ENCODE measurements around the gene THSD4.

THSD4 gene

DNA sequence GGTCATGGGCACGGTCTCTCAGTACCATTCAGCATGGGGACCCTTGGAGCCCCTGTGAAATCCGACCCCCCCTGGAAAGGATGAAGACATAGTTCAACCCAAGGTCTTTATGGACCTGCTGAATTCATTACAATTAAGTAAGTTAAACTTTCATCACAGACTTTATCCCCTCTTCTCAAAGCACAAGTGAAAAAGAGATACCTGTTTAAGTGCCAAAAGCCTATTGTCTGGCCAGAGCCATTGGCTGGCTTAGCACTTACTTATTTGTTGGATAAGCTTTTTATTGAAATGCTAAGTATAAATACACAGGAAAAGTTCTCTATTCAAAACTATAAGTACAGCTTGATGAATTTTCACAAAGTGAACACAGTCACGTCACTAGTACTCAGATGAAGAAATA is 566.7 kb downstream of the THSD4 start:
- no peak for DNase-seq

- DNase-seq = no peak
Observed at GRCh38 chr15:71683411-71684274, 568.4 kb downstream of the THSD4 start.

- DNase-seq = no peak
Observed at GRCh38 chr15:71685420-71685993, 570.2 kb downstream of the THSD4 start.

DNA sequence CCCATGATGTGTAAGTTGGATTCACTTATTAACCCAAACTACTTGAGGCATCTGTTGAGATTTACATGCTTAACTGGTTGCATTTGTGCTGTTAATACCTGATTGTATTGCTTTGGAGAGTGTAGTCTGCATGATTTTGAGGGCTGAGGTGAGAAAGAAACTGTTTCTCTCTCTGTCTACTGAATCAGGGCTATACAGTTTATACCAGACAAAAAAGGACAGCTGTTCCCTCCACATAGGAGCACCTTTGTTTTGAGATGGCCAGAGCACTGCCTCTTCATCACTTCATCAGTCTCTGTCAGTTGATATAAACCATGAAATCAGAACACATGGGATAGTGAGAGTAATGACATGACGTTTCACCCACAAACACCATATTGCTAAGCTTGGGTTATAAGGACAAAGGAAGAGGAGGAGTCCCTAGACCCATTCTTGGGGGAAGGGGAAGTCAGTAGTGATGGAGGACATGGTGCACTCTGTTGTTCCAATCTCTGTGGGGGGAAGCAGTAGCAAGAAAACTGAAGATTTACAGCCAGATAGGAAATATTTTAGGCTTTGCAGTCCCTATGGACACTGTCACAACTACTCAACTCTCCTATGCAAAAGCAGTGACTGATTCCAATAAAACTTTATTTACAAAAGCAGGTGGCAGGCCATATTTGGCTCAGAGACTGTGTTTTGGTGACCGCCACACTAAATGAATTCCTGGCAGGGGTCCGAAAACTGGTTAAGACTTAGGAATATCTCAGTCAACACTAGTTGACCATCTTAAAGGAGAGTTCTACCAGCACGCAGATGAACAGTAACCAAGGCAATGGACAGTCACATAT is 571.2 kb downstream of the THSD4 start:
- DNase-seq = no peak

GRCh38 chr15:71687902-71688508 is 572.7 kb downstream of the THSD4 start:
- no peak for DNase-seq

GRCh38 chr15:71688509-71689094 is 573.3 kb downstream of the THSD4 start:
- DNase-seq = no peak

DNA sequence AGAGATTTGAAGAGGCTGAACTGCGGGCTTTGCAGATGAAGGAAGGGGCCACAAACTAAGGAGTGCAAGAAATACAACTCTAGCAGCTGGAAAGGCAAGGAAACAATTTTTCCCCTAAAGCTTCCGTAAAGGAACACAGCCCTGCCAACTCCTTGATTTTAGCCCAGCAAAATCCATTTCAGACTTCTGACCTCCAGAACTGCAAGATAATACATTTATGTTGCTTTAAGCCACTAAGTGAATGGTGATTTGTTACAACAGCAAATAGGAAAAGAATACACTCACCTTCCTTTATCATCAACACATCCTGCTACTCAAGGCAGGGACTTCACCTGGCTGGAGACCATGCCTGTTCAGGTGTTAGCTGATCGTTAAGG is 575.8 kb downstream of the THSD4 start:
- no peak for DNase-seq

DNA sequence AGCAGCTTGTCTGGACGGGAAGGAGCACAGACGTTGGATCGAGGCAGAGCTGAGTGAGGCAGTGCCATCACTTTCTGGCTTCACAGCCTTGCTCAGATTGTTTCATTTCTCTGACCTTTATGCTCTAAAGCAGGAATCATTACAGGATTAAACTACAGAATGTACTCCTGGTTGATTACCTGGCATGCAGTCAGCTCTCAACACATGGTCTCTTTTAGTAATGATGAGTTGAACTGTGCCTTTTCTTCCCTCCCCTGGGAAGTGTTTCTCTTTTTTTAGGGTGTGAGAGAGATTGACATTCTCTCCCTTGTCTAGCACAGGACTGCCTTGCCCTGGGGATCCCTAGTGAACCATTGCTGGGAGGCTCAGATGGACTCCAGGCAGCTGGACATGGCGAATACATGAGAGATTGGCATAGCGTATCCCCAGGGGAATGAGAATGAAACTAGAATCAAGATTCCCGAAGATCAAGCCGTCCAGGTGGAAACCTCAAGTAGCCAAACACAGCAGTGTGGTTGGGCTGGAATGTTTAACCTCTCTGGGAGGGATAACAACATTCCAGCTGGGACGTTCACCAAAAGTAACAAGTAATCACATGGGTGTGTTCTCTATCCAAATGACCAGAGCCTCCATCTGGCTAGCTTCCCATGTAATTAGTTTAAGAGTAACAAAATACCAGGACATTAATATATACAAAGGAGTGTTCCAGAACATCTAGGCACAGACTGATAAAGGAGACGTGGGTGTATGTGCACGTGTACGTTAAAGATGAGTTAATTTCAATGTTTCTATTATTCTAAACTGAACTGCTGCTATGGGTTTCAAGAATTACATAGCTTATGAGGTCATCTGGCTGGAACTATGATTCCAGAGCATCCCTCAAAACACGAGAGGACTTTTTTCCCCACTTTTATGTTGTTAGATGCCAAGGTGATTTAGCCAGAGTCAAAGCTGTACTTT is 576.5 kb downstream of the THSD4 start:
- no peak for DNase-seq

GRCh38 chr15:71697236-71697635 is 582.0 kb downstream of the THSD4 start:
- no peak for DNase-seq

- no peak for DNase-seq
Observed at GRCh38 chr15:71698030-71698429, 582.8 kb downstream of the THSD4 start.

- DNase-seq = no peak
Observed at GRCh38 chr15:71698742-71699141, 583.5 kb downstream of the THSD4 start.

DNA sequence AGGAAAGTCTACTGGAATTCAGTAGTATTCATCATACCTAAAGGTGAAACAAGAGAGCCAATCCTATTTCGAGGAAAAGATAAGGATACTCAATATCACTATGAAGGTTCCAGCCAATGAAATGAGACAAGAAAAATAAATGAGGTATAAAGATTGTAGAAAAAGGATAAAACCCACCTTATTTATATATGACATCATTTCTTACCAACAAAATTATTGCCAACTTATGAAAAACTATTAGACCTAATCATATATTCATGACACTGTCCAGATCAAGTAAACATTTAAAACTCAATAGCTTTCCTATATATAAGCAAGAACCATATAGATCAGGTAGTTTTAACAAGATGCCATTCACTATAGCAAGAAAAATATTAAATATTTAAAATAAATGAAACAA is 584.7 kb downstream of the THSD4 start:
- DNase-seq = no peak

GRCh38 chr15:71701808-71702207 is 586.5 kb downstream of the THSD4 start:
- no peak for DNase-seq

GRCh38 chr15:71702496-71702895 is 587.2 kb downstream of the THSD4 start:
- no peak for DNase-seq

DNA sequence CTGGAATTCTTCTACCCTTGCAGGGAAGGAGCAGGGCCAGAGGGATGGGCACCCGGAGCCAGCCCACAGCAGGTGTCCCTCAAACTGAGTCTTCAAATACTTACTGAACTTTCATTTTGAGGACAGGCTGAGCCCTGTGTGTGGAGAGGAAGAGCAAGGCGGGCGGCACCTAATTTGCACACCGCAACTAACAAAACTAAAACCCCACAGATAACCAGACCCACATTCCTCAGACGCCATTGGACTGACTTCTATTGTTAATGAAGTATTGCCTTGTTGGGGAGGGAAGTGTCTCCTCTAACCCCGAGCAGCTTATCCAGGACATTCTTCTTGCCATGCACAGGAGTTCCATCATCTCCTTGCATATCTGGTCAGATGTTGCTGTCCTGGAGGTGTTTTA is 589.9 kb downstream of the THSD4 start:
- no peak for DNase-seq

- no peak for DNase-seq
Observed at GRCh38 chr15:71706461-71707229, 591.4 kb downstream of the THSD4 start.

DNA sequence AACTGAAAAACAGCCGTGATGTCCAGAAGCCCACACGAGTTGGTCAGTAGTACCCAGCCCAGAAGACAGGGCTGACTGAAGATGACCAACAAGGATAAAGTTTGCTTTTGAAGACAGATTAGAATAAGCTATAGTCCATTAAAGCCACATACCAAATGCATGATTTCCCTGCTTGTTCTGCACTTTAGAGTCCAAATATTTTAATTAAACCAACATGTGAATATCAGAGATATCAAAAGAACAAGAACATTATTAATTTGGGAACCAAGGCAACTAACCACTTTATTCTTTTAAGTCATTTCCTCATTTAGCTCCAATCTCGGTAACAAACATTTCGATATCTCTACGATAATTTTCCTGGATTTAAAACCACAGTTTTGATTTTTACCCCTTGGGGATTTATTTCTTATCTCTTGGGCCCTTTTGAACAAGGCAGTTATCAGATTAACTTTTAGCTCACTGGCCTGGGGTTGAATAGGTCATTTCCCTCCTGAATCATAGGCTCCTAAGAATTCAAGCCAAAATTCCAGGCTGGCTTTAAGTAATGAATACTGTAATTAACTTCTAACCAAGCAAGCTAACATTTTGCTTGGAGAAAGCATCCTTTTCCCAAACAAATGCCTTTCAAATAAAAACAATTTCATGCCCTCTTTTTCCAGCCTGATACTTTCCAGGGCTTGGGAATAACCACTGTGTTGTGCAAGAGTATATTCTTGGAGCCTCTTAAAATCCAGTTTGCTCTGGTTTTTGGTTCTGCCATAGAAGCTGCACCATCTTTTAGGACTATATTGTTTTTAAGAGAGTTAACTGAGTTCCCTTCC is 592.2 kb downstream of the THSD4 start:
- DNase-seq = no peak

- DNase-seq = no peak
Observed at GRCh38 chr15:71708051-71708429, 592.8 kb downstream of the THSD4 start.

- no peak for DNase-seq
Observed at GRCh38 chr15:71708741-71709140, 593.5 kb downstream of the THSD4 start.

DNA sequence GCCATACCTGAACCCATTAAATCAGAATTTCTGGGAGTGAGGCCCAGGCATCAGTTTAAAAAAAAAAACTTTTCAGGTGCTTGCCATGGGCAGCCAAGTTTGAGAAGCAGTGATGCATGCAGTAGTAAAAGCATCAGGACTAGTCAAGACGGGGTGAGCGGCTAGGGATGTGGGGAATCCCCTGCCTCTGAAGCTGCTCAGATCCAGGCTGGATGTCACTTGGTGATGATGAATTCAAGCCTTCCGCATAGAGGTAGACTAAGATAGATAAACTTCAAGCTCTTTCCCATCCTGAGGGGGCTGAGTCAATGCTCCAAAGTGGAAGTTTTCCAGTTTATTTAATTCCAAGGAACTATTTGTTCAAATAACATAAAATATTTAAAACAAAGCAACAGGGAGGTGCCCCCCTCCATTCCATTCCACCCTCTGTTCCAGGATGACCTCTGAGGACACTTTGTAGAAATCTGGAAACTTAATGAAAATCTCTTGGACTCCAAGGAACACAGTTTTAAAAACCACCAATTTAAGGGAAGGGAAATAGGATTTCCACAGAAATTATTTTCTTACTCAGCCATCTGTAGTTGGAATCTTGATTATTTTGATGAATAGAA is 594.6 kb downstream of the THSD4 start:
- no peak for DNase-seq
